Bronchial epithelial cell (primary cell): ENCODE measurements around the gene ABCA2. TPM values are rescaled to one million over a fixed set of nuclear protein-coding genes. Genes with fewer than 3 reads are reported as not detected.

Source experiments
- DNase-seq: peaks from one replicate; pipeline ENCODE4 v3.0.0-alpha.2; 2010; ENCODE audit warnings: low read depth
- FAIRE-seq: peaks from 2 replicates; lab custom pipeline; 2011; peaks lifted over from hg19 to GRCh38; lab: Jason Lieb, UNC
- H3K27me3 ChIP-seq: 2 replicates; pipeline ENCODE4 v1.5.1; 2011; ENCODE audit warnings: low read length; ENCODE audit not compliant: control insufficient read depth, insufficient read depth
- H3K36me3 ChIP-seq: 2 replicates; pipeline ENCODE4 v1.5.1; 2011; ENCODE audit warnings: low read length; ENCODE audit not compliant: control insufficient read depth, insufficient read depth
- H3K4me3 ChIP-seq: 2 replicates; pipeline ENCODE4 v1.5.1; 2011; ENCODE audit warnings: mild to moderate bottlenecking, low read depth, low read length, control low read depth
- CTCF ChIP-seq: IDR thresholded peaks from 2 replicates; pipeline ENCODE4 v1.5.1; 2011; ENCODE audit warnings: mild to moderate bottlenecking, moderate library complexity, low read length, control low read depth, inconsistent platforms; ENCODE audit not compliant: insufficient read depth, severe bottlenecking
- total RNA-seq: library from RNA; depleted of rRNA; stranded (reverse); fragments of >200 nt; gene quantifications from 2 replicates; pipeline ENCODE4 v1.2.1, GENCODE V29; 2014

Gene ABCA2
- total RNA-seq, 1 donor from 2014 or later: 5.5 TPM

GRCh38 chr9:136973618-136974617 is 54.1 kb downstream of the ABCA2 start:
- no peaks in the 10 kb centered on the region for H3K27me3 ChIP-seq
- DNase-seq: no peak
- no peak for TF ChIP-seq CTCF
- no peak for FAIRE-seq
- no peak overlapping the region for H3K4me3 ChIP-seq
- H3K36me3 ChIP-seq: no peaks in the 10 kb centered on the region

GRCh38 chr9:136972743-136973142 is 55.3 kb downstream of the ABCA2 start:
- Histone ChIP-seq H3K27me3 (no peaks in the 10 kb centered on the region), H3K36me3 (no peaks in the 10 kb centered on the region), H3K4me3 (no peak overlapping the region)
- no peak for TF ChIP-seq CTCF
- DNase-seq (no peak), FAIRE-seq (no peak)

- no peak for TF ChIP-seq CTCF
- no peak for FAIRE-seq
- no peaks in the 10 kb centered on the region for H3K27me3 ChIP-seq
- no peak for DNase-seq
- no peaks in the 10 kb centered on the region for H3K36me3 ChIP-seq
- no peak overlapping the region for H3K4me3 ChIP-seq
These were observed 55.7 kb downstream of the ABCA2 start for GRCh38 chr9:136972335-136972734.

GRCh38 chr9:136971746-136972145 is 56.3 kb downstream of the ABCA2 start:
- DNase-seq (no peak), FAIRE-seq (no peak)
- H3K36me3 ChIP-seq: no peaks in the 10 kb centered on the region
- no peak for TF ChIP-seq CTCF
- H3K4me3 ChIP-seq: no peak overlapping the region
- no peaks in the 10 kb centered on the region for H3K27me3 ChIP-seq

GRCh38 chr9:136970361-136970760 is 57.7 kb downstream of the ABCA2 start:
- Histone ChIP-seq H3K27me3 (peaks cover 2% of the 10 kb centered on the region), H3K4me3 (no peak overlapping the region), H3K36me3 (no peaks in the 10 kb centered on the region)
- no peak for FAIRE-seq
- TF ChIP-seq CTCF: no peak
- no peak for DNase-seq
